Stimulated activated CD8-positive, alpha-beta memory T cell treated with anti-CD3 and anti-CD28 coated beads, Interleukin-15, amount 100 ng/mL, for 24 hours (primary cell): ENCODE measurements around the gene TDRD6.

Experiments
- DNase-seq: peaks from one replicate; pipeline ENCODE4 v3.0.0-alpha.2; 2020; ENCODE audit warnings: low read depth

TDRD6 gene

DNA sequence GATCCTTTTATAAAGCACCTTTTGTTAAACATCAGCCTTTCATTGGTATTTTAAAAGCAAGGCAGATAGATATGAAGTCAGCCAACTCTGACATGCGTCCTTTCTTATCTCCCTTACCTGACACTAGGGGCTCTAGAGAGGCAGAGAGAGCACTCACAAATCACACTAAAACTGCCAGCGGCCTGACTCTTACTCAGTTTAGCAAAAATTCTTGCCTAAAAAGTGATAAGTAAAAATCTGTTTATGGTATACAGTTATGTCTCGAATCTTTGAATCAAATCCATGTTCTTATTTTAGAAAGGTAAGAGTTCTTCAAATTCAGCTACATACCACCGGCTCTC is 10.4 kb upstream of the TDRD6 start:
- no peak for DNase-seq

DNA sequence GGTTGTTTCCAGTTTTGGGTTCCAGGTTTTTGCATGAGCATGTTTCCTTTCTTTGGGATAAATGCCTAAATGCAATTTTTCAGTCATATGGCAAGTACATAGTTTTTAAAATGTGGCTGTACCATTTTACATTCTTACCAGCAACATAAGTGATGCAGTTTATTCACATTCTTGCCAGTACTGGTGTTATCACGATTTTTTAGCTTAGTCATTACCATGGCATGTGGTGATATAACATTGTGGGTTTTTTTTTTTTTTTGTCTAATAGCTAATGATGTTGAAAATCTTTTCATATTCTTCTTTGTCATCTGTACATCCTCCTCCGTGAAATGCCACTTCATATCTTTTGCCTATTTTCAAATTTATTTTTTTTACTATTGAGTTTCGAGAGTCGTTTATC is 2.9 kb upstream of the TDRD6 start:
- no peak for DNase-seq

DNA sequence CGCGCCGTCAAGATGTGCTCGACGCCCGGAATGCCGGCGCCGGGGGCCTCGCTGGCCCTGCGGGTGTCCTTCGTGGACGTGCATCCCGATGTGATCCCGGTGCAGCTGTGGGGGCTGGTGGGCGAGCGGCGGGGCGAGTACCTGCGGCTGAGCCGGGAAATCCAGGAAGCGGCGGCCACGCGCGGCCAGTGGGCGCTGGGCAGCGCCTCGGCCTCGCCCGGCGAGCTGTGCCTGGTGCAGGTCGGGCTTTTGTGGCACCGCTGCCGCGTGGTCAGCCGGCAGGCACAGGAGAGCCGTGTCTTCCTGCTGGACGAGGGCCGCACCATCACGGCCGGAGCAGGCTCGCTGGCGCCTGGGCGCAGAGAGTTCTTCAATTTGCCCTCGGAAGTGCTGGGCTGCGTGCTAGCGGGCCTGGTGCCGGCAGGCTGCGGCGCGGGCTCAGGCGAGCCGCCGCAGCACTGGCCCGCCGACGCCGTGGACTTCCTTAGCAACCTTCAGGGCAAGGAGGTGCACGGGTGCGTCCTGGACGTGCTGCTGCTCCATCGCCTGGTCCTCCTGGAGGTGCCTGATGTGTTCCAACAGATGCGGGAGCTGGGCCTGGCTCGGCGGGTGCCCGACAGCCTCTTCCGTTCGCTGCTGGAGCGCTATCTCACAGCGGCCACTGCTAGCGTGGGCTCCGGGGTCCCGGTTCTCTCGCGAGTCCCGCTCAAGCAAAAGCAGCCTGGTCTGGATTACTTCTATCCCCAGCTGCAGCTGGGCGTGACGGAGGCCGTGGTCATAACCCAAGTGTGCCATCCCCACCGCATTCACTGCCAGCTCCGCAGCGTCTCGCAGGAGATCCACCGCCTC is 656 bp downstream of the TDRD6 start:
- no peak for DNase-seq

DNA sequence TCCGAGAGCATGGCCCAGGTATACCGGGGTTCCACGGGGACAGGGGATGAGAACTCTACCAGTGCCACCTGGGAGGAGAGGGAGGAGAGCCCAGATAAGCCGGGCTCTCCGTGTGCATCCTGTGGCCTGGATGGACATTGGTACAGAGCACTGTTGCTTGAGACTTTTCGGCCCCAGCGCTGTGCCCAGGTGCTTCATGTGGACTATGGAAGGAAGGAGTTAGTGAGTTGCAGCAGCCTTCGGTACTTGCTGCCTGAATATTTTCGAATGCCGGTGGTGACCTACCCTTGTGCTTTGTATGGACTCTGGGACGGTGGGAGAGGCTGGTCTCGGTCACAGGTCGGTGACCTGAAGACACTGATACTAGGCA is 1.3 kb downstream of the TDRD6 start:
- DNase-seq = no peak

DNA sequence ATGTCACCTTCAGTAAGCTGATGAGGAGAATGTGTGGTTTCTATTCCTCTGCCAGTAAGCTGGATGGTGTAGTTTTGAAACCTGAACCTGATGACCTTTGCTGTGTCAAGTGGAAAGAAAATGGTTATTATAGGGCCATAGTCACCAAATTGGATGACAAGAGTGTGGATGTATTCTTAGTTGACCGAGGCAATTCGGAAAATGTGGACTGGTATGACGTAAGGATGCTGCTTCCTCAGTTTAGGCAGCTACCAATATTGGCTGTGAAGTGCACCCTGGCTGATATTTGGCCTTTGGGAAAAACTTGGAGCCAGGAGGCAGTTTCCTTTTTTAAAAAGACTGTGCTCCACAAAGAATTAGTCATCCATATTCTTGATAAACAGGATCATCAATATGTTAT is 2.0 kb downstream of the TDRD6 start:
- no peak for DNase-seq

DNA sequence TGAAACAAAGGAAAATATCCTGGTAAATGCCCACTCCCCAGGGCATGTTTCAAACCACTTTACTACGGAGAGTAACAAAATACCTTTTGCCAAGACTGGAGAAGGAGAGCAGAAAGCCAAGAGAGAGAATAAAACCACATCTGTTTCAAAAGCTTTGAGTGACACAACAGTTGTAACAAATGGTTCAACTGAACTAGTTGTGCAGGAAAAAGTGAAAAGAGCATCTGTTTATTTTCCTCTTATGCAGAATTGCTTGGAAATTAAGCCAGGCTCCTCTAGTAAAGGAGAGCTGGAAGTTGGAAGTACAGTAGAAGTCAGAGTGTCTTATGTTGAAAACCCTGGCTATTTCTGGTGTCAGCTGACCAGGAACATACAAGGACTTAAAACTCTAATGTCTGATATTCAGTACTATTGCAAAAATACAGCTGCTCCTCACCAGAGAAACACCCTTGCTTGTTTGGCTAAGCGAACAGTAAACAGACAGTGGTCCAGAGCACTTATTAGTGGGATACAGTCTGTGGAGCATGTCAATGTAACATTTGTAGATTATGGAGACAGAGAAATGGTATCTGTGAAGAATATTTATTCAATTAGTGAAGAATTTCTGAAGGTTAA is 2.6 kb downstream of the TDRD6 start:
- no peak for DNase-seq

DNA sequence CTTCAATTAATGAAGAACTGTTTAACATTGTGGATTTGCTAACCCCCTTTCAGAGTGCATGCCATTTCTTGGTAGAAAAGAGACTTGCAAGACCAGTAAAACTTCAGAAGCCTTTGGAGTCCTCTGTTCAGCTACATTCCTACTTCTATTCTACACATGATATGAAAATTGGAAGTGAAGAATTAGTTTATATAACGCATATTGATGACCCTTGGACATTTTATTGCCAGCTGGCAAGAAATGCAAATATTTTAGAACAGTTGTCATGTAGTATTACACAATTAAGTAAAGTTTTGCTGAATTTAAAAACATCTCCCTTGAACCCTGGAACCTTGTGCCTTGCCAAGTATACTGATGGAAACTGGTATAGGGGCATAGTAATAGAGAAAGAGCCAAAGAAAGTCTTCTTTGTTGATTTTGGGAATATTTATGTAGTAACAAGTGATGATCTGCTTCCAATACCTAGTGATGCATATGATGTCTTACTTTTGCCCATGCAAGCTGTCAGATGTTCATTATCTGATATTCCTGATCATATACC is 3.3 kb downstream of the TDRD6 start:
- DNase-seq = no peak

DNA sequence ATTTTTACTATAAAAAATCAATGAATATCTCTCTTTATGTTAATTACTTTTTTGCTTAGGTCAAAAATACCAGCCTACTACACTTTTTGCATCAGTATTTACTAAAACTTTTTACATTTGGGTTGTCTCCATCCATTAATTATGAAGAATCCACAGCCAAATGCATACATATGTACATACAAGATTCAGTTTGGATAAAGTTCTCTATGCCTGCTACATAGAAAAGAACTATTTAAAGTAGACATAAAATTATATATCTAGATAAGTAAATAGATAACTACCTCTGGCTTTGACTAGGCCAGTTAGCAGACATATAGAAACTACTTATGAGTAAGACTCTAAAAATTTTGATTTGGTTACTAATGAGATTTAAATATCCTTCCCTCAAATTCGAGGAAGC is 12.3 kb downstream of the TDRD6 start:
- DNase-seq = no peak

DNA sequence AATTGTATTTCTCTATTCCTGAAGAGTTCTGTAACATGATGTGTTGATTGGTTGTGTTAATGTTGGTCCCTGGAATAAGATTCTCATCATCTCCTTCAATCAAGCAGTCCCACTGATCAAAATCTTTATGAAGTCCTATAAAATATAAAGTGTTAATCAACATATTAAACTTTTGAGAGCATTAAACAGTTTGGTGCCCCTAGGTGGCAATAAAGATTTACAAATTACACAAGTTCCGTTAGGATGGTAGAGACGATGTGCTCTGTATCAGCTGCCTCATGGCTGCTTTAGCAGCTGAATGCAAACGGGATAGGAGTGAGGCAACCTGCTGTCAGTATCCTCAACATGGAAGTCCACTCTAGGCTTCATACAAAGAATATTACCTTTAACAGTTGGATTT is 16.9 kb downstream of the TDRD6 start:
- no peak for DNase-seq

DNA sequence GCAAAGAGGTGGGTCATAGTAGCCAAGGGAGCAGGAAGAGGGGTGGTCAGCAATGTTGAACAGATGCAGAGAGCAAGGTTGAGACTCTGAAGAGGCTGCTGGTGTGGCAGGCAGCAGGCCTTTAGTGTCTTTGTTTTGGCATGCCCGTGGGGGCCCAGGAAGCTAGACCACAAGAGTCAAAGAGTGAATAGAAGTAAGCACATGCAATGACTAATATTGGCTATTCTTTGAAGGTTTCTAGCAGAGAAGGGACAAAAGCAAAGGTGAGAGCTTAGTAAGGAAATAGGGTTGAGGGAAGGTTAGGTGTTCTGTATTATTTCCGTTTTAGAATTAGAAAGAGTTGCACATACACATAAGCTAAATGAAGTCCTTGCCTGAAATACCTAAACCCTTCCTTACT is 18.8 kb downstream of the TDRD6 start:
- DNase-seq = no peak

DNA sequence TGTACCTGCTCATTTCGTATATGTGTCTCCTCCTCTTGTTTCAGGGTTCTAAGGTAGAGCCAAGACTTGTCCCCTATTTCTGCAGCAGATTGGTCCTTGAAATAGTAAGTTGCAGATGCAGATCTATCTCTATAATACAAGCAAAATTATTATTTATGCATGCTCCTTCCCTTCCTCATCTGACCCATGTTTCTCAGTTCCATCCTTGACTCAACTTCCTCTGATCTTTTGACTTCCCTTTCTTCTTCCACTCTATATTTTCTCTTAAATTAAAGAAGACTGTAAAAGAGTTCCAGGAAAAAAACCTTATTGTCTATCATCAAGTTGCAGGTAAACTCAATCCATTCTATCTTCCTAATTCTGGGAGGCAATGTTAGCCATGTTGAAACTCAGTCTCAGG is 23.8 kb downstream of the TDRD6 start:
- DNase-seq = no peak

DNA sequence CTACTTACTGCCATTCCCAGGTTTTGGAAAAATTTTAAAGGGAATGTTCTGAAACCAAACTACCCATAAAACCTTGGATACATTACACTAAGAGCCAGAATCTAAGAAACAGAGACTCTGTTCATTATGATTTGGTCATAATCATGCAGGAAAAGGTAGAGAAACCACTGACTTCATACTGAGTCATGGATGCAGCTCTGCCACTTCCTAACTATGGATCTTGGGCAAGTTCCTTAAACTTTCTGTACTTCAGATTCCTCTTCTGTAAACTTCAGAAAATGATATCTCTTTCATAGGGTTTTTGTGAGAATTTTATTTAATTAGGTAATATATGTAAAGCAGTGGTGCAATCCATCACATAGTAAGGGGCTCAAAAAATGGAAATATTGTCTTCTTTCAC is 27.5 kb downstream of the TDRD6 start:
- DNase-seq = no peak

DNA sequence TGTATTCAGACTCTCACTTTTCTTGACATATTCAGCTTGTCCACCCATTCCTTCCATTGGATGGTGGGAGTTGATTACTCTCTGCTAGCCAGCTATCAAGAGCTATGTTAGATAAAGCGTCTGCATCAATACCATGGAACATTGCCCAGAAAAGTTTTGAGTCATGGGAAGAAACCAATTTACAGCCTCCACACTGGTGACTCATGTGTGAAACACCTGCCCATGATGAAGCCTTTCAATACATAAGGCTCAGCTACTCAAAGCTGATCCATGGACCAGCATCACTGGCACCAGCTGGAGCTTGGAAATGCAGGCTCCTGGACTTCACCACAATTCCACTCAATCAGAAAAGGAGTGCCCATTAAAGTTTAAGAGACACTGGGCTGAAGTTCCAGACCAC is 31.4 kb downstream of the TDRD6 start:
- DNase-seq = no peak

DNA sequence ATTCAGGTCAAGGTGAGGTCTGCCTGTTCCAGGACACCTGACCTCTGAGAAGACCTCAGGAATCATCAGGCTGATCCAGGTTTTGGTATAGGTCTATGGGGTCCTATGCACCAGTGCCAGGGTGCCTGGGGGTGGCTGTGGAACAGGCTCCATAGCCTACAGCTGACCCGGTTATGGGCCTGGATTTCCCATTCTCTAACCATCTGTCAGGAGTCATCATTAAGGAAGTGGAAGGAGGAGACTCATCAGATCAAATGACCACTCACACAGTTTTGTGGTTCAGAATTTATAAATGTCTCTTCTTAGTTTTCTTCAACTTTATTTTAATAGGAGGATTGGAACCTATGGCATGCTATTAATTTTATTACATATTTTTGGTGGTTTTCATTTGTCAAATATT is 32.7 kb downstream of the TDRD6 start:
- DNase-seq = no peak

DNA sequence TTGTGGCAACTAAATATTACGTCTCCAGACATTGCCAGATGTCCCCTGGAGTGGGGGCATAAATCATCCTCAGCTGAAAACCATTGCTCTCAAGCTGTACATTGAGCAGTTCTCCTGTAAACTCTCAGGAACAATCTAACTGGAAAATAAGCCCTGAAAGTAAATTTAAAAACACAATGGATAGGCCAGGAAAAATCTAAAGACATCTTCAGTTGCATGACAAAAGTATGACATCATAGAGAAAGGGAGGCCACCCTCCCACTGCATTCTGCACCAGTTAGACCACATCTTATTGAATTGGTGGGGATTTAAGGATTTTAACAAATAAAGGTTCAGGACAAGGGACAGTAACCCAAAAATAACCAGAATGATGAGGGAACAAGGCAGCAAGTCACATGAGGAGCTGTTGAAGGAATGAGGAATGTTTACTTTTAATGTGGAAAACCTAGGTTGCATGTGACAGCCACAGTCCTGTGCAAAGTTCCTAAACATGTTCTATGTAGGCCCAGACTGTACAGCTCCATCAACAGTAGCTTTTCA is 42.2 kb downstream of the TDRD6 start:
- DNase-seq = no peak

DNA sequence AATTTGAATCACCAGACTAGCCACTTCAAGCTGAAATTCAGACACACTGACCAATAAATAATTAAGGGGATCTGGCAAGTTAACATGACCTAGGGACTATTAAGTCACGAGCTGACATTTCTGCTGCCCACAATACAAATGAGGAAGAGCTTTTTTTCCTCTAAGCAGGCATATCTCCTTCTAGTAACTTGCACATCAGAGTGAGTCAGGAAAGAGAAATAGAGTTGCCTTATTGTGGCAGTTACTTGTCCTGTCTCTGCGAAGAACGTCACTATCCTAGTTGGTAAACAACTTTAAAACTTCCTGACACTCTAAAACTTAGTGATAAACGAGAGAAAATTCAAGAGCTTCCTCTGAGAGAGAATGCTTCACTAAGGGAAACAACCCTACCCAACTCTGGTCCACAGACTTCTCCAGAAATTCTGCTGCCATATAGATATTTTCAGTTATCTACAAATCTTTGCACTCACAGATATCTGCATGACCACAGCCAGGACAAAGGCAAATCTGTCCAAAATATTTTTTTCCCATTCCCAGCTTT is 43.3 kb downstream of the TDRD6 start:
- no peak for DNase-seq

DNA sequence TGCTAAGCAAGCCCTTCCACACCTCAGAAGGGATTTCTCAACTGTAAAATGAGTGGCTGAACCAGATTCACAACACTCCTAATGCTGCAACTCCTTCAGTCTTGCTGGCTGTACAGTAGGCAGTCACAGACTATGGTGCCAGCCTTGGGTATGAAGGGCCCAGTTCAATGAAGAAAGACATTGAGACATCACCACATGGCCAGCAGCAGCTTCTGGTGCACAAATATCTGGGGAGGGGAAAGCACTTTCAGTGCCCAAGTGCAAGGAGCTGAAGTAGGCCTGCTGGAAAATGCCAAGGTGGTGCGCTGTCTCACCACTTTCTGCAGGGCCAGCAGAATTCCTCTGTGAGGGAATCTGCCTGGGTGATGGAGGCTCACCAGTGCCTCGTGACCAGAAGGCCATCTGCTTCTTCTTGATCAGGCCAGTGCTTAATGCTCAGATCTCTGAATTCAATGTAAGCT is 45.7 kb downstream of the TDRD6 start:
- DNase-seq = no peak

DNA sequence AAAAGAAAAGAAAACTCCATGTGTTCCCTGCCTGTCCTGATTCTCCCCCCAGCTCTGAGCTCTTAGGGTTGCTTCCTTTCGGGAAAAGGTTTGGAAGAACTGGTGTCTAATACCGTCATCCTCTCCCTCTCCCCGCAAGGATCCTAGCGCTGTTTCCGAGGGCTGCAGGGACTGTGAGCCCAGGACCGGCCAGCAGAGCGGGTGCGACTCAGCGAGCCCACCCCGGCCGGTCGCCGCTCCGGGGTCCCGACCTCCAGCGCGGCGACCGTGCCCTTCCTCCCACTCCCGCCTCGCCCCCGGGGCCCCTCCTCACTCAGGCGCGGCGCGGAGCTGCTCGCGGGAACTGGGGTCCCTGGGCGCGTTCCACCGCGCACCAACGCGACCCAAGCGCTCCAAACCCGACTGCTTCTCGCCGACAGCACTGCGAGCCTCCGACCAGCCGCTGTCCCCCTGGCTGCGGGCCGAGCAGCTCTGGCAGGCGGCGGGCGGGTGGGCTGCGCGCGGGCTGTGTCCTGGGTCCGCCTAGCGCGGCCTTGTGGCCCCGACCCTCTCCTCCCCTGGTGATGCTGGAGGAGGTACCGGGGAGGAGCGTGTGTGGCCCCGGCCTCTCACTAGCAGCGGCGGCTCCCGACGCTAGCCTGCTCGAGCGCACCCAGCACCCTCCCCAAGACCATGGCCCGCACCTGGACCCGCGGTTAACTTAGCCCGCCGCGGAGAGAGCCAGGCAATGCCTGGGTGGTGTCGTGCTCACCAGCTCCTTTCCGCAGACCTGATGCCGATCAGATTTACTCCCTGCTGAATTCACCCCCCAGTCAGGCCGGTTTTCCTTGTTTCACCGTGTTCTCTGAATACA is 47.4 kb downstream of the TDRD6 start, which contains the start of gene PLA2G7:
TSS of gene PLA2G7 (minus strand) at position 509 of the 853 bp plus-strand sequence. CDS start 12,484 bp downstream, outside the sequence.
- no peak for DNase-seq

DNA sequence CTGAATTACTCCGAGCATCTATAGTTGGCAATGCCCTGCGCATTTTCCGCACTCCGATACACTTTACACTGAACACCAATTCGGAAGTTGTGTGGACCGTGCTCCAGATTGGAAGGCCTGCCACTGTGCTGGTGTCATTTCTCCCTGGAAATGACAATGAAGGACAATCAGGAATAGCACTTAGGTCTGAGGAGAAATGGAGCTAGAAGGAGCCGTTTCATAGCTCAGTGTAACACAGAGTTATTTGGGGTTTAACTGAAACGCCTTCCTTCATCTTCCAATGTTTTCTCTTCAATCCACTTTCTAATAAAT is 48.0 kb downstream of the TDRD6 start:
- no peak for DNase-seq

DNA sequence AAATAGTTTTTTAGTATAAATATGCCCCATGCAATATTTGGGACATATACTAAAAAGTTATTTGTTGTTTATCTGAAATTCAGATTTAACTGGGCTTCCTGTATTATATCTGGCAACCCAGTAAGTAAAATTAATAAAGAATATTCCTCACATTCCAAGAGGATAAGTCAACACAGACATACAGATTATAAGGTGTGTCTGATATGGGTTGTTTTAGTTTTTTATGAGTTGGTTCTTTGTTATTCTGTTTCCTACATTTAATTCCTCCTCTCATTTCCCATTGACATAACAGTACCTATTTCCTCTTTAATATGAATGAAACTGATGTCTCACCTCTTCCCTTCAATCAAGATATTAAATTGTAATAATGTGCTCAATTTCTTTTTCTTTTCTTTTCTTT is 49.2 kb downstream of the TDRD6 start:
- no peak for DNase-seq

DNA sequence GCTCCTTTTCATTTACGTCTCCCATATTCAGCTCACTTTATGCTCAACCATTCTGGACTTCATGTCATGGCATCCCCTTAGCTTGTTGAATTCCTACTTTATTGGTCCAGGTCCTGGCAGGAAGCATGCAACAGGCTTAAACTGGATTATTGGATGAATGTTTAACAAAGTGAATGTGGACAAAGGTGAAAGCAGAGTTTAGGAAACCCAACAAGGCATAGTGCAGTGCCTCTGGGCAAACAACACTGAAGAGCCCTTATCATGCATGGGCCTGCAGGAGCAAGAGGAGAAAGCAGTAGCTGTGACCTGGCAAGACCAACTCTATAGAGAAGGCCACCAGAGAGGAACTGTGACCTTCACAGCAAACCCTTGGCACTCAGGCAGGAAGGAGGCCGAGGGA is 53.8 kb downstream of the TDRD6 start:
- DNase-seq = no peak

DNA sequence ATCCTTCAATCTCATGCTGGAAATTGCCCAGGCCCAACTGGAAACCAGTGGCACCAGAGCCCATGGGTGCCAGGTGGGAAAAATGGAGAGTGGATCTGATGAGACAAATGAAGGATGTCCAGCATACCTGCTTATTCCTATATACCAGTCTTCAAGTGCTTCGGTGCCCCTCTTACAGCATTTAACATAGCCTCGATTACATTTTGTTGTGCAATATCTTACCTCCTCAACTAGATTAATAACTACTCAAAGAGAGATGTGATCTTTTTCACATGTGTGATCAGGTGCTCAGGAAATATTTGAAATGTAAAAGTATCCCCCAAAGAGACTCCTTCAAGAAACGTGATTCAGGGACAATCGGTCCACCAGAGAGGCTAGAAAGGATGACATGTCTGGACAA is 54.2 kb downstream of the TDRD6 start:
- no peak for DNase-seq
